Measurements from ENCODE around the gene PSMA2. TPM values are rescaled to one million over a fixed set of nuclear protein-coding genes. Genes with fewer than 3 reads are reported as not detected.

The PSMA2 gene
- total and polyA plus RNA-seq, 8 donors, result 9.4 to 278 (median 136) TPM

- WGBS, 5 donors, result 51 to 80% (median 76%) methylated on average over 2 of the region's 2 CpGs
- no peak for TF ChIP-seq POLR2A (IDR thresholded peaks at IDR 0.05)
- no peak for TF ChIP-seq EP300 (IDR thresholded peaks at IDR 0.05)
- no peak for DNase-seq
- intact Hi-C loops (cut with DNase I; ENCODE audit: low total_unique reads), result loop anchor here (10.0 kb wide), 1 partner anchor 167 kb away; the partner anchor contains the start of gene HECW1
- Histone ChIP-seq H3K4me3 (no peak overlapping the region), H3K36me3 (no peaks in the 10 kb centered on the region), H3K9me3 (no peaks in the 10 kb centered on the region), H3K27ac (no peak overlapping the region), H3K4me1 (no peaks in the 10 kb centered on the region), H3K27me3 (no peaks in the 10 kb centered on the region)
These were observed 15.5 kb upstream of the PSMA2 start for GRCh38 chr7:42947521-42947920.

GRCh38 chr7:42946627-42946950 lies 14.6 kb upstream of the PSMA2 start:
- Histone ChIP-seq H3K27ac (no peak overlapping the region), H3K4me3 (no peak overlapping the region), H3K36me3 (no peaks in the 10 kb centered on the region), H3K27me3 (no peaks in the 10 kb centered on the region), H3K4me1 (no peaks in the 10 kb centered on the region), H3K9me3 (no peaks in the 10 kb centered on the region)
- TF ChIP-seq POLR2AphosphoS5 (IDR thresholded peaks at IDR 0.05) (no peak), EP300 (IDR thresholded peaks at IDR 0.05) (no peak), CTCF (IDR thresholded peaks at IDR 0.05) (no peak)
- DNase-seq, result no peak
- WGBS, 5 donors, result 93 to 100% (median 94%) methylated on average over 2 of the region's 2 CpGs
- intact Hi-C loops (cut with DNase I; ENCODE audit: low total_unique reads), result loop anchor here (10.0 kb wide), 1 partner anchor 168 kb away; the partner anchor contains the start of gene HECW1

GRCh38 chr7:42945821-42946626 lies 14.1 kb upstream of the PSMA2 start:
- 17 to 38% (median 22%) methylated on average over 4 of the region's 4 CpGs for WGBS, 5 donors
- intact Hi-C loops (cut with DNase I; ENCODE audit: low total_unique reads), result loop anchor here (10.0 kb wide), 1 partner anchor 169 kb away; the partner anchor contains the start of gene HECW1

GRCh38 chr7:42940985-42941847 lies 9.2 kb upstream of the PSMA2 start:
- H3K36me3 ChIP-seq, result peaks cover 3 to 40% (median 39%) of the 10 kb centered on the region in 4 donors
- peak; percentile 81 to 91 for DNase-seq
- no peak overlapping the region for H3K4me3 ChIP-seq
- H3K27ac ChIP-seq, result no peak overlapping the region
- H3K9me3 ChIP-seq, result no peaks in the 10 kb centered on the region
- 46 to 55% (median 53%) methylated on average over 13 of the region's 13 CpGs for WGBS, 5 donors
- no peaks in the 10 kb centered on the region for H3K27me3 ChIP-seq
- peaks cover 0 to 3% (median 1%) of the 10 kb centered on the region in 4 donors for H3K4me1 ChIP-seq
- intact Hi-C loops (cut with DNase I; ENCODE audit: low total_unique reads), result loop anchor here (5.0 to 10.0 kb wide), 2 partner anchors 174 to 321 kb away; partner anchors contain the start of gene HECW1
- TF ChIP-seq POLR2AphosphoS5 (IDR thresholded peaks at IDR 0.05) (peak in 1 of 3 donors; percentile 16), POLR2A (IDR thresholded peaks at IDR 0.05) (no peak), EP300 (IDR thresholded peaks at IDR 0.05) (no peak), CTCF (IDR thresholded peaks at IDR 0.05) (peak in 5 of 7 experiments; percentile 65 to 87 (median 80))

More at GRCh38 chr7:42945821-42946626, 14.1 kb upstream of the PSMA2 start:
- Histone ChIP-seq H3K27ac (no peak overlapping the region), H3K36me3 (no peaks in the 10 kb centered on the region), H3K9me3 (no peaks in the 10 kb centered on the region), H3K4me1 (peaks cover 0 to 3% (median 0%) of the 10 kb centered on the region in 4 donors), H3K27me3 (no peaks in the 10 kb centered on the region), H3K4me3 (no peak overlapping the region)
- TF ChIP-seq POLR2A (IDR thresholded peaks at IDR 0.05), result no peak
- TF ChIP-seq EP300 (IDR thresholded peaks at IDR 0.05), result no peak
- TF ChIP-seq CTCF (IDR thresholded peaks at IDR 0.05), result no peak
- no peak for TF ChIP-seq POLR2AphosphoS5 (IDR thresholded peaks at IDR 0.05)
- DNase-seq, result peak in 1 of 2 donors; percentile 6

Data from stomach (tissue), 9 donors.